Measurements from ENCODE around the gene SUGCT.

DNA sequence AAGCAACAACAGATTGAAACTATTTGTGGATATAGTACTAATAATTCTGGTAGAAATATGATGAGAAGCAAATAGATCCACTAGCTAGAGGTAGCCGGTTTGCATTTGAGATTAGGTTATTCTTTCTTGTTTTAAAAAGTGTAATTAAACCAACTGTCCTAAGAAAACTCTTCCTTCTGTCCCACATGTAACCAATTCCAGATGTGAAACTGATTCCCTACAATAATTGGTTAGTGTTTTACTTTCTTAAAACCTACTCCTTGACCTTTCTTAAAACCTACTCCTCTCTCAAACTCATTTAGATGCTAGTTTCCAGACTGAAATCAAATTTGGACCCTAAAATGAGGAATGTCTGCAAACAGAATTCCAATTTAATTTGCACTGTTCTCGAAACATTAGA is 521.5 kb downstream of the SUGCT start:
- TF ChIP-seq, protein P1, sequence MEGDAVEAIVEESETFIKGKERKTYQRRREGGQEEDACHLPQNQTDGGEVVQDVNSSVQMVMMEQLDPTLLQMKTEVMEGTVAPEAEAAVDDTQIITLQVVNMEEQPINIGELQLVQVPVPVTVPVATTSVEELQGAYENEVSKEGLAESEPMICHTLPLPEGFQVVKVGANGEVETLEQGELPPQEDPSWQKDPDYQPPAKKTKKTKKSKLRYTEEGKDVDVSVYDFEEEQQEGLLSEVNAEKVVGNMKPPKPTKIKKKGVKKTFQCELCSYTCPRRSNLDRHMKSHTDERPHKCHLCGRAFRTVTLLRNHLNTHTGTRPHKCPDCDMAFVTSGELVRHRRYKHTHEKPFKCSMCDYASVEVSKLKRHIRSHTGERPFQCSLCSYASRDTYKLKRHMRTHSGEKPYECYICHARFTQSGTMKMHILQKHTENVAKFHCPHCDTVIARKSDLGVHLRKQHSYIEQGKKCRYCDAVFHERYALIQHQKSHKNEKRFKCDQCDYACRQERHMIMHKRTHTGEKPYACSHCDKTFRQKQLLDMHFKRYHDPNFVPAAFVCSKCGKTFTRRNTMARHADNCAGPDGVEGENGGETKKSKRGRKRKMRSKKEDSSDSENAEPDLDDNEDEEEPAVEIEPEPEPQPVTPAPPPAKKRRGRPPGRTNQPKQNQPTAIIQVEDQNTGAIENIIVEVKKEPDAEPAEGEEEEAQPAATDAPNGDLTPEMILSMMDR (conservative IDR thresholded peaks at IDR 0.05; ENCODE audit: low read depth, low read length): no peak
- TF ChIP-seq EZH2 (IDR thresholded peaks at IDR 0.05; ENCODE audit: borderline replicate concordance, low read depth, low read length, poor library complexity, severe bottlenecking): no peak

All from A673 (cell line).